GM12873 (cell line): Measurements from ENCODE around the gene SGO1.

Experiments
- CTCF ChIP-seq: IDR thresholded peaks from 2 replicates; pipeline ENCODE4 v1.5.1; 2012; ENCODE audit warnings: low read depth, mild to moderate bottlenecking, moderate library complexity, low read length, control low read depth; ENCODE audit not compliant: insufficient read depth; ENCODE audit errors: missing control alignments

The SGO1 gene

DNA sequence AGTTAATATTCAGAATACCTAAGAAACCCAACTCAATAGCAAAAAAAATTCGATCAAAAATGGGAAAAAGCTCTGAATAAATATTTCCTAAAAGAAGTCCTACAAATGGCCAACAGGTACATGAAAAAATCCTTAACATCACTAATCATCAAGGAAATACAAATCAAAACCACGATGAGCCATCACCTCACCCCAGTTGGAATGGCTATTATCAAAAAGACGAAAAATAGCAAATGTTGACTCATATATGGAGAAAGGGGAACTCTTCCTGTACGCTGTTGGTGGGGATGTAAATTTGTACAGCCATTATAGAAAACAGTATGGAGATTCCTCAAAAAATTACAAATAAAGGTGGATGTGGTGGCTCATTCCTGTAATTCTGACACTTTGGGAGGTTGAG, 29.6 kb upstream of the SGO1 start:
- no peak for TF ChIP-seq CTCF

GRCh38 chr3:20201143-20201542, 15.1 kb upstream of the SGO1 start:
- no peak for TF ChIP-seq CTCF

DNA sequence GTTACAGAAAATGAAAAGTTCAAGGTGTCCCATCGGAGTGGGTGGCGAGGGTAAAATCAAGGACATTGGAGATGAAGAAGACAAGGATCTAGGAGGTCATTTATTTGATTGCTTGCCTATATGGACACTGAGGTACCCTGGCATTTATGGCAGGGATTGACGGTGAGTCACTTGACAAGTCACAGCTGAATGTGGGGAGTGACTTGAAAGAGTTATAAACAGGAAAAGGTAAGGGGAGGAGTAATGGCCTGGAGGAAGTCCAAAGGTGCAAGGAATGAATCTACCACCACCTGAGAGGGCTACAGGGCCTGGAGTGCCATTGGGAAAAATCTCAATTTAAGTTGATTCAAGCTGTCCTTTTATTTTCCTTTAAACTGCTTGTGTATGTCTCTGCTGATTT, 11.8 kb upstream of the SGO1 start:
- TF ChIP-seq CTCF, result no peak

DNA sequence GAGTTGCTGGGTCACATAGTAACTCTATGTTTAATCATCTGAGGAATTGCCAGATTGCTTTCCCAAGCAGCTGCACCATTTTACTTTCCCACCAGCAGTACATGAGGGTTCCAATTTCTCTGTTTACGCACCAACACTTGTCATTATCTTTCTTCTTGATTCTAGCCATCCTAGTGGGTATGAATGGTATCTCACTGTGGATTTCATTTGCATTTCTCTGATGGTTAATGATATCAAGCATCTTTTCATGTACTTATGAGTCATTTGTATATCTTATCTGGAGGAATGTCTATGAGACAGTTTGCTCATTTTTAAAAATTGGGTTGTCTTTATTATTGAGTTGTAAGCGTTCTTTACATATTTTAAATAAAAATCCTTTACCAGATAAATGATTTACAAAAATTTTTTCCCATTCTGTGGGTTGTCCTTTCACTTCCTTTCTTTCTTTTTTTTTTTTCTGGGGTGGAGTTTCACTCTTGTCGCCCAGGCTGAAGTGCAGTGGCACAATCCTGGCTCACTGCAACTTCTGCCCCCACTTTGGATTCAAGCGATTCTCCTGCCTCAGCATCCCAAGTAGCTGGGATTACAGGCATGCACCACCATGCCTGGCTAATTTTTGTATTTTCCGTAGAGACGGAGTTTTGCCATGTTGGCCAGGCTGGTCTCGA, 8.9 kb upstream of the SGO1 start:
- TF ChIP-seq CTCF, result no peak

GRCh38 chr3:20190991-20191390, 5.0 kb upstream of the SGO1 start:
- no peak for TF ChIP-seq CTCF

DNA sequence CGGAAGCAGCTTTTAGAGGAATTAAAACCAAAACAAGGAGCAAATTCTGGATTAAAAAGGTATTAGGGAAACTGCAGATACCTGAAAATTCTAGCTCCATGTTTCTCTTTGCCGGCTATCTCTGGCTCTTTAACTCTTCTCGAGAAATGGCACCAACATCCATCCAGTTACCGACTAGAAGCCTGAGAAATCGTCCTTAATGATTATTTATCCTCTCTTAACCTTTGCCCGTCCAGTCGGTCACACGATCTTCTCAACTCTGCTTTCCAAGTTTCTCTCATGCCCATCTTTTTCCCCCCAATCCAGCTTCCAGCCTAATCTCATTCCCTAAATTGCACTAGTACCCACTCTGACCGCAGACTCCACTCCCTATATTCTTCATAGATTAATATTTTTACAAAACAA, 596 bp upstream of the SGO1 start:
- no peak for TF ChIP-seq CTCF

DNA sequence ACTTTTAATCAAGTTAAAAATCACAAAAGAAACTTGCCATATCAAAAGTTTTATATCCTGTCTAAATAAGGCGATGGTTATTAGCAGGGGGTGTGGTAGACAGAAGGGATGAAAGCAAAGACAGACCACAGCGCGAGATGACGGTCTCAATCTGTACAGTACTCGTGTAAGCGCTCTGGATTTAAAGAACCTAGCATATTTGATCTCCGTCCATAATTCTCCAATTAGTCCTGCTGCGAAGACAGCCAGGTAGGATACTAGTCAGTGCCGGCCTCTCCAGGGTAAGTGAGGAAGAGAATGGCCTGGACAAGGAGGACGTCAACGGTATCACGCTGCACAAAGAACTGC, 701 bp downstream of the SGO1 start:
- no peak for TF ChIP-seq CTCF
